ENCODE measurements around the gene ADGRD2.

Gene ADGRD2

GRCh38 chr9:124511891-124512805, 61.9 kb downstream of the ADGRD2 start:
- no peak for DNase-seq

- no peak for DNase-seq
These were observed 62.6 kb downstream of the ADGRD2 start for GRCh38 chr9:124512806-124513204.

- no peak for DNase-seq
These were observed 63.2 kb downstream of the ADGRD2 start for GRCh38 chr9:124513376-124513994.

- no peak for DNase-seq
These were observed 63.9 kb downstream of the ADGRD2 start for GRCh38 chr9:124514125-124514524.

- DNase-seq: no peak
These were observed 64.6 kb downstream of the ADGRD2 start for GRCh38 chr9:124514874-124515273.

- DNase-seq: no peak
These were observed 67.3 kb downstream of the ADGRD2 start for GRCh38 chr9:124517600-124517999.

- no peak for DNase-seq
These were observed 67.9 kb downstream of the ADGRD2 start for GRCh38 chr9:124518116-124518515.

GRCh38 chr9:124520206-124520596, 70.0 kb downstream of the ADGRD2 start:
- DNase-seq: no peak

GRCh38 chr9:124521142-124521541, 70.9 kb downstream of the ADGRD2 start:
- DNase-seq: no peak

- no peak for DNase-seq
These were observed 72.2 kb downstream of the ADGRD2 start for GRCh38 chr9:124522121-124523098.

- DNase-seq: no peak
These were observed 75.9 kb downstream of the ADGRD2 start for GRCh38 chr9:124526174-124526573.

- no peak for DNase-seq
These were observed 77.5 kb downstream of the ADGRD2 start for GRCh38 chr9:124527781-124528180.

All from inflammatory macrophage (primary cell).